ENCODE measurements around the gene SASH3.

DNA sequence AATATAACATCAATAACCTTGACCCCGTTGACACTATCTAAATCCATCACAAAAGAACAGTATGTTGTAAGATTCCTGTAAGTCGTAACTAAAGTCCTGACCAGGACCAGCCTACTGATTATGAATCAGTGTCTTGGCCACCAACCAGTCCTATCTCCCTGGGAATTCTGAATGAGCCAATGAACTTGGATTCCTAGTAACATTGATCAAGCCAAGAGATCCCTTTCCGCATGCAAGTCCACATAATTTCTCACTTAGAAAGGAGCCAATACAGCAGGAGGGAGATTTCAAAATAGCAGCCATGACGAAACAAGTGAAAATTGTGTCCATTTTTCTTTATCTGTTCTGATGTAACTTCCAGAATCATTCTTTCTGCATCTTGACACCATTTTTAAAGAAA lies 31.4 kb upstream of the SASH3 start:
- TF ChIP-seq ZFP30 (CRISPR knock-in tag; IDR thresholded peaks at IDR 0.05) = no peak
- no peak for TF ChIP-seq ZNF8 (CRISPR knock-in tag; IDR thresholded peaks at IDR 0.05)
- TF ChIP-seq ZNF565 (CRISPR knock-in tag; conservative IDR thresholded peaks at IDR 0.05; ENCODE audit: low read depth) = no peak
- TF ChIP-seq, protein P1, sequence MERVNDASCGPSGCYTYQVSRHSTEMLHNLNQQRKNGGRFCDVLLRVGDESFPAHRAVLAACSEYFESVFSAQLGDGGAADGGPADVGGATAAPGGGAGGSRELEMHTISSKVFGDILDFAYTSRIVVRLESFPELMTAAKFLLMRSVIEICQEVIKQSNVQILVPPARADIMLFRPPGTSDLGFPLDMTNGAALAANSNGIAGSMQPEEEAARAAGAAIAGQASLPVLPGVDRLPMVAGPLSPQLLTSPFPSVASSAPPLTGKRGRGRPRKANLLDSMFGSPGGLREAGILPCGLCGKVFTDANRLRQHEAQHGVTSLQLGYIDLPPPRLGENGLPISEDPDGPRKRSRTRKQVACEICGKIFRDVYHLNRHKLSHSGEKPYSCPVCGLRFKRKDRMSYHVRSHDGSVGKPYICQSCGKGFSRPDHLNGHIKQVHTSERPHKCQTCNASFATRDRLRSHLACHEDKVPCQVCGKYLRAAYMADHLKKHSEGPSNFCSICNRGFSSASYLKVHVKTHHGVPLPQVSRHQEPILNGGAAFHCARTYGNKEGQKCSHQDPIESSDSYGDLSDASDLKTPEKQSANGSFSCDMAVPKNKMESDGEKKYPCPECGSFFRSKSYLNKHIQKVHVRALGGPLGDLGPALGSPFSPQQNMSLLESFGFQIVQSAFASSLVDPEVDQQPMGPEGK (CRISPR knock-in tag; IDR thresholded peaks at IDR 0.05; ENCODE audit: borderline replicate concordance) = no peak
- TF ChIP-seq GLIS3 (CRISPR knock-in tag; IDR thresholded peaks at IDR 0.05) = no peak
- TF ChIP-seq PPARA (CRISPR knock-in tag; IDR thresholded peaks at IDR 0.05; ENCODE audit: borderline replicate concordance) = no peak
- no peak for TF ChIP-seq OSR1 (CRISPR knock-in tag; IDR thresholded peaks at IDR 0.05)
